OCI-LY3 (cell line): ENCODE results near the gene NCBP3.

Experiments used
- H2AFZ ChIP-seq: fragments of 200-600, 300-600 bp; shearing (Covaris generic); 2 replicates; pipeline ENCODE4 v1.6.0; 2014; ENCODE audit warnings: antibody characterized with exemption, low read depth, low read length
- H3K27ac ChIP-seq: fragments of 200-600, 300-600 bp; sonication (generic); 2 replicates; pipeline ENCODE4 v1.5.1; 2014; ENCODE audit warnings: mild to moderate bottlenecking, low read length, moderate library complexity, mixed read lengths
- H3K27me3 ChIP-seq: fragments of 200-600, 300-600 bp; sonication (generic); 2 replicates; pipeline ENCODE4 v1.6.1; 2014; ENCODE audit warnings: low read depth, low read length, mixed read lengths
- H3K36me3 ChIP-seq: fragments of 200-600, 300-600 bp; sonication (generic); replicated peaks from 2 replicates; pipeline ENCODE3; 2014; ENCODE audit warnings: low read depth, low read length, mixed read lengths
- H3K4me1 ChIP-seq: fragments of 300-600, 200-600 bp; sonication (generic); 2 replicates; pipeline ENCODE4 v1.6.1; 2014; ENCODE audit warnings: low read length, mixed read lengths
- H3K4me2 ChIP-seq: fragments of 200-600, 300-600 bp; sonication (generic); 2 replicates; pipeline ENCODE4 v1.6.1; 2014; ENCODE audit warnings: low read length, mixed read lengths
- H3K4me3 ChIP-seq: fragments of 300-600, 200-600 bp; sonication (generic); 2 replicates; pipeline ENCODE4 v1.5.1; 2014; ENCODE audit warnings: antibody characterized with exemption, mild to moderate bottlenecking, low read length, moderate library complexity
- H3K79me2 ChIP-seq: fragments of 300-600, 200-600 bp; shearing (Covaris generic); 2 replicates; pipeline ENCODE4 v1.6.1; 2014; ENCODE audit warnings: mild to moderate bottlenecking, low read length, mixed read lengths
- H3K9ac ChIP-seq: fragments of 300-600, 200-600 bp; shearing (Covaris generic); 2 replicates; pipeline ENCODE4 v1.6.0; 2014; ENCODE audit warnings: mild to moderate bottlenecking, low read length, moderate library complexity
- H3K9me3 ChIP-seq: fragments of 200-600, 300-600 bp; shearing (Covaris generic); 2 replicates; pipeline ENCODE4 v1.6.1; 2014; ENCODE audit warnings: low read length, mixed read lengths; ENCODE audit not compliant: insufficient read depth
- H4K20me1 ChIP-seq: fragments of 200-600, 300-600 bp; sonication (generic); 2 replicates; pipeline ENCODE4 v1.6.1; 2016; ENCODE audit warnings: low read length, mixed read lengths; ENCODE audit not compliant: insufficient read depth
- CTCF ChIP-seq: fragments of 200-600, 300-600 bp; sonication (generic); IDR thresholded peaks from 2 replicates; pipeline ENCODE4 v1.5.1; 2014; ENCODE audit warnings: antibody characterized with exemption, low read length, low read depth
- EZH2phosphoT487 ChIP-seq: fragments of 200-600 bp; shearing (Covaris generic); IDR thresholded peaks from 2 replicates; pipeline ENCODE4 v1.6.1; 2018; ENCODE audit warnings: antibody characterized with exemption, mixed run types, low read depth

Gene NCBP3

GRCh38 chr17:3875317-3875716 lies 29.3 kb upstream of the NCBP3 start:
- no peak for TF ChIP-seq EZH2phosphoT487
- no peak for TF ChIP-seq CTCF
- Histone ChIP-seq H4K20me1 (no peaks in the 10 kb centered on the region), H3K27me3 (no peaks in the 10 kb centered on the region), H3K27ac (no peak overlapping the region), H3K9me3 (no peaks in the 10 kb centered on the region), H2AFZ (no peak overlapping the region), H3K4me2 (no peak overlapping the region), H3K4me1 (no peaks in the 10 kb centered on the region), H3K79me2 (no peaks in the 10 kb centered on the region), H3K36me3 (no peaks in the 10 kb centered on the region), H3K9ac (no peak overlapping the region), H3K4me3 (no peak overlapping the region)

GRCh38 chr17:3873862-3874261 lies 27.8 kb upstream of the NCBP3 start:
- Histone ChIP-seq H2AFZ (no peak overlapping the region), H3K36me3 (no peaks in the 10 kb centered on the region), H3K9me3 (no peaks in the 10 kb centered on the region), H4K20me1 (no peaks in the 10 kb centered on the region), H3K4me3 (no peak overlapping the region), H3K4me2 (no peak overlapping the region), H3K27ac (no peak overlapping the region), H3K9ac (no peak overlapping the region), H3K4me1 (no peaks in the 10 kb centered on the region), H3K79me2 (no peaks in the 10 kb centered on the region), H3K27me3 (no peaks in the 10 kb centered on the region)
- no peak for TF ChIP-seq EZH2phosphoT487

GRCh38 chr17:3870871-3871306 lies 24.8 kb upstream of the NCBP3 start:
- TF ChIP-seq CTCF: no peak
- TF ChIP-seq EZH2phosphoT487: no peak
- Histone ChIP-seq H3K27ac (no peak overlapping the region), H3K79me2 (no peaks in the 10 kb centered on the region), H3K4me2 (no peak overlapping the region), H3K27me3 (no peaks in the 10 kb centered on the region), H3K36me3 (no peaks in the 10 kb centered on the region), H4K20me1 (no peaks in the 10 kb centered on the region), H3K9me3 (no peaks in the 10 kb centered on the region), H3K9ac (no peak overlapping the region), H3K4me3 (no peak overlapping the region), H2AFZ (no peak overlapping the region), H3K4me1 (peaks cover 13% of the 10 kb centered on the region)

- no peaks in the 10 kb centered on the region for H4K20me1 ChIP-seq
- H3K27ac ChIP-seq: peak overlapping the region; percentile 40; the same call in 1 of the 2 replicates
- no peaks in the 10 kb centered on the region for H3K27me3 ChIP-seq
- peak overlapping the region; percentile 59 for H3K4me2 ChIP-seq
- H2AFZ ChIP-seq: peak overlapping the region; percentile 91
- peak overlapping the region; percentile 29; the same call in 1 of the 2 replicates for H3K9ac ChIP-seq
- H3K4me3 ChIP-seq: peak overlapping the region; percentile 32; the same call in 1 of the 2 replicates
- no peaks in the 10 kb centered on the region for H3K36me3 ChIP-seq
- no peak for TF ChIP-seq EZH2phosphoT487
- no peak for TF ChIP-seq CTCF
- H3K4me1 ChIP-seq: peaks cover 13% of the 10 kb centered on the region
- H3K79me2 ChIP-seq: no peaks in the 10 kb centered on the region
- no peaks in the 10 kb centered on the region for H3K9me3 ChIP-seq
These were observed 21.6 kb upstream of the NCBP3 start for GRCh38 chr17:3867606-3868005.
